GM21528 (cell line): ENCODE measurements around the gene DPYSL5.

Source experiments
- ATAC-seq: cut with Tn5 transposase; IDR thresholded peaks from one replicate; pipeline ENCODE4 v1.9.1; 2021; ENCODE audit warnings: mild to moderate bottlenecking, moderate library complexity; ENCODE audit not compliant: unreplicated experiment, low FRiP score

DPYSL5 gene

GRCh38 chr2:26951236-26951635, 103.3 kb downstream of the DPYSL5 start:
- no peak for ATAC-seq

- no peak for ATAC-seq
Measured at GRCh38 chr2:26952374-26952773, 104.4 kb downstream of the DPYSL5 start.

- ATAC-seq: no peak
Measured at GRCh38 chr2:26954135-26954534, 106.2 kb downstream of the DPYSL5 start.

- ATAC-seq: no peak
Measured at GRCh38 chr2:26957041-26957440, 109.1 kb downstream of the DPYSL5 start.

GRCh38 chr2:26957534-26957933, 109.6 kb downstream of the DPYSL5 start:
- ATAC-seq: no peak

- ATAC-seq: no peak
Measured at GRCh38 chr2:26959331-26959730, 111.4 kb downstream of the DPYSL5 start.

GRCh38 chr2:26964446-26965130, 116.7 kb downstream of the DPYSL5 start:
- ATAC-seq: no peak

GRCh38 chr2:26968001-26968400, 120.1 kb downstream of the DPYSL5 start:
- ATAC-seq: no peak

GRCh38 chr2:26969077-26969844, 121.3 kb downstream of the DPYSL5 start:
- ATAC-seq: no peak

- ATAC-seq: peak; percentile 76
Measured at GRCh38 chr2:26970244-26970927, 122.5 kb downstream of the DPYSL5 start, which contains the start of gene MAPRE3. TSS of gene MAPRE3 (plus strand) at chr2:26970637. CDS start at chr2:27022219, 51,582 bp downstream.

- no peak for ATAC-seq
Measured at GRCh38 chr2:26970928-26971627, 123.1 kb downstream of the DPYSL5 start.

- no peak for ATAC-seq
Measured at GRCh38 chr2:26971911-26972786, 124.2 kb downstream of the DPYSL5 start.

- no peak for ATAC-seq
Measured at GRCh38 chr2:26974352-26974751, 126.4 kb downstream of the DPYSL5 start.

- no peak for ATAC-seq
Measured at GRCh38 chr2:26975102-26975501, 127.2 kb downstream of the DPYSL5 start.

- no peak for ATAC-seq
Measured at GRCh38 chr2:26975656-26976055, 127.7 kb downstream of the DPYSL5 start.

GRCh38 chr2:26976237-26976636, 128.3 kb downstream of the DPYSL5 start:
- no peak for ATAC-seq

- no peak for ATAC-seq
Measured at GRCh38 chr2:26977012-26977411, 129.1 kb downstream of the DPYSL5 start.

- no peak for ATAC-seq
Measured at GRCh38 chr2:26978061-26978596, 130.2 kb downstream of the DPYSL5 start.

- no peak for ATAC-seq
Measured at GRCh38 chr2:26979741-26980140, 131.8 kb downstream of the DPYSL5 start.
